GM18868 (cell line): Measurements from ENCODE around the gene RBBP8NL.
"Not testable (repeated sequence)": the region's sequence is repeated elsewhere in the genome, so short reads cannot be mapped to it uniquely, and the experiment has no call there.

Source experiments
- ATAC-seq: cut with Tn5 transposase; IDR thresholded peaks from one replicate; pipeline ENCODE4 v1.9.1; 2021; ENCODE audit warnings: mild to moderate bottlenecking, moderate library complexity; ENCODE audit not compliant: unreplicated experiment

RBBP8NL gene

GRCh38 chr20:62377615-62378178, 49.6 kb downstream of the RBBP8NL start:
- no peak for ATAC-seq

- ATAC-seq, result no peak
Measured at GRCh38 chr20:62377064-62377461, 50.3 kb downstream of the RBBP8NL start.

- no peak for ATAC-seq
Measured at GRCh38 chr20:62376112-62377063, 51.0 kb downstream of the RBBP8NL start.

- no peak for ATAC-seq
Measured at GRCh38 chr20:62374331-62375152, 52.8 kb downstream of the RBBP8NL start.

GRCh38 chr20:62373631-62374179, 53.6 kb downstream of the RBBP8NL start:
- not testable (repeated sequence) for ATAC-seq

- ATAC-seq, result no peak
Measured at GRCh38 chr20:62372042-62372993, 55.0 kb downstream of the RBBP8NL start.

GRCh38 chr20:62371588-62372041, 55.7 kb downstream of the RBBP8NL start:
- ATAC-seq, result no peak

GRCh38 chr20:62370807-62371587, 56.3 kb downstream of the RBBP8NL start:
- no peak for ATAC-seq

GRCh38 chr20:62370115-62370806, 57.1 kb downstream of the RBBP8NL start:
- ATAC-seq, result no peak

- no peak for ATAC-seq
Measured at GRCh38 chr20:62369815-62370114, 57.6 kb downstream of the RBBP8NL start.

GRCh38 chr20:62368976-62369814, 58.1 kb downstream of the RBBP8NL start:
- no peak for ATAC-seq

GRCh38 chr20:62368392-62368975, 58.9 kb downstream of the RBBP8NL start:
- ATAC-seq, result no peak

- ATAC-seq, result no peak
Measured at GRCh38 chr20:62367633-62368391, 59.5 kb downstream of the RBBP8NL start.

GRCh38 chr20:62367136-62367632, 60.2 kb downstream of the RBBP8NL start, which contains the start of gene LAMA5:
Gene LAMA5 (minus strand): TSS chr20:62367312. CDS start chr20:62367245, 67 bp downstream.
- ATAC-seq, result no peak

- no peak for ATAC-seq
Measured at GRCh38 chr20:62366370-62367135, 60.8 kb downstream of the RBBP8NL start.
